BJ (cell line): ENCODE measurements around the gene DMRTB1. TPM values are rescaled to one million over a fixed set of nuclear protein-coding genes. Genes with fewer than 3 reads are reported as not detected.

ENCODE experiments used
- CTCF ChIA-PET: fragments of 350-600 bp; formaldehyde crosslinking; extraction: SDS; loops from one replicate; lab custom pipeline; 2021; ENCODE audit warnings: antibody characterized with exemption, inconsistent platforms; lab: Yijun Ruan, JAX
- POLR2A ChIA-PET: fragments of 300-600 bp; sonication (Branson Sonifier 250); formaldehyde crosslinking; extraction: SDS; loops from one replicate; lab custom pipeline; 2021; ENCODE audit warnings: antibody characterized with exemption; lab: Charles Lee
- DNase-seq: peaks from one replicate; pipeline ENCODE4 v3.0.0-alpha.2; 2011; ENCODE audit warnings: low read depth
- H3K27me3 ChIP-seq: 2 replicates; pipeline ENCODE4 v1.6.0; 2011; ENCODE audit warnings: low read length; ENCODE audit not compliant: control insufficient read depth, insufficient read depth
- H3K36me3 ChIP-seq: 2 replicates; pipeline ENCODE4 v1.5.1; 2011; ENCODE audit warnings: low read length; ENCODE audit not compliant: control insufficient read depth, insufficient read depth
- H3K4me3 ChIP-seq: 2 replicates; pipeline ENCODE4 v1.5.1; 2011; ENCODE audit warnings: low read depth, mild to moderate bottlenecking, control low read depth, low read length
- polyA plus RNA-seq: library from polyadenylated mRNA; depleted of rRNA; stranded (reverse); fragments of >200 nt; gene quantifications from 2 replicates; pipeline ENCODE4 v1.2.3, GENCODE V29; 2011
- TF ChIP-seq, protein P1 (sequence below): IDR thresholded peaks from 2 replicates; pipeline ENCODE4 v1.5.1; 2011; ENCODE audit warnings: low read depth, mild to moderate bottlenecking, control low read depth, inconsistent platforms, low read length, moderate library complexity; ENCODE audit not compliant: insufficient read depth

The DMRTB1 gene
- polyA plus RNA-seq, 1 experiment, result not detected

DNA sequence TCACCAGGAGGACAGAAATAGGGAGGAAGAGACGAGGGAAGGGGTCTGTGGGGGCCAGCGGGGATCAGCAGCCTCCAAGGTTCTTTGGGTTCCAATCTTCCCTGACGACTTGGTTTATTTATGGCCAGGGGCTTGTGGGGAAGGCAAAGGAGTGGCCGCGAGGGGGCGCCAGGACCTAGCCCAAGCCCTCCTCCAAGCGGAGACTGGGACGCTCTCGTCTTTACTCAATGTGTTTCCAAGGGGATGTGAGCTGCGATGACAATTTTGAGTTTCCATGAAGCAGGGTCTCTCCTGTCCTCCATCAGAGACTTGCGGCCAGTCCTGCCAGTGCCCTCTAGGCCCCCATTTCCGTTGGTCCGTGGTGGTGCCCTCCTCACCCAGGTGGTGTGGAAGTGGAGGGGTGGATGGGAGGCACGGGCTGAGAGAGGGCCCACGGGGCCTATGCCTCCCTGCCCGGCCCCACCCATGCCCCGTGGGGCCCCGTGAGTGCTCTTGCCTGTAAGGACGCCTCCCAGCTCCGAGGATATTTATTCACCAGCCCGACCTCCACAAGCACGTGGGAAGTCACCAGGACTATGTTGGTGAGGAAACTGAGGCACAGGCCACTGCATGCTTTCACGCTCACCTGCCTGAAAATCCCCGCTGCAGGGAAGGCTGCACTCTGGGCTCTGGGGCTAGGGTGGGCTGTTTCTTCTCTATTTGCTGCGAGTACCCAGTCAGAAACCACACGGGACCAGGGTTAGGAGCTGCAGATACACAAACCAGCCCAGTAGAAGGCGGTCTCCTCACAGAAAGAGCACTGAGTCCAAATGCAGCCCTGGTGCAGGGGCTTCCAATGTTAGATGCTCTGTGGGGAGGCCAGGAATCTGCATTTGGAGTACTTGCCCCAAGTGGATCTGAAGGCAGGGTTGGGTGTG lies 26.5 kb downstream of the DMRTB1 start:
- Histone ChIP-seq H3K36me3 (no peaks in the 10 kb centered on the region), H3K4me3 (no peak overlapping the region), H3K27me3 (peaks cover 23% of the 10 kb centered on the region)
- TF ChIP-seq, protein P1, sequence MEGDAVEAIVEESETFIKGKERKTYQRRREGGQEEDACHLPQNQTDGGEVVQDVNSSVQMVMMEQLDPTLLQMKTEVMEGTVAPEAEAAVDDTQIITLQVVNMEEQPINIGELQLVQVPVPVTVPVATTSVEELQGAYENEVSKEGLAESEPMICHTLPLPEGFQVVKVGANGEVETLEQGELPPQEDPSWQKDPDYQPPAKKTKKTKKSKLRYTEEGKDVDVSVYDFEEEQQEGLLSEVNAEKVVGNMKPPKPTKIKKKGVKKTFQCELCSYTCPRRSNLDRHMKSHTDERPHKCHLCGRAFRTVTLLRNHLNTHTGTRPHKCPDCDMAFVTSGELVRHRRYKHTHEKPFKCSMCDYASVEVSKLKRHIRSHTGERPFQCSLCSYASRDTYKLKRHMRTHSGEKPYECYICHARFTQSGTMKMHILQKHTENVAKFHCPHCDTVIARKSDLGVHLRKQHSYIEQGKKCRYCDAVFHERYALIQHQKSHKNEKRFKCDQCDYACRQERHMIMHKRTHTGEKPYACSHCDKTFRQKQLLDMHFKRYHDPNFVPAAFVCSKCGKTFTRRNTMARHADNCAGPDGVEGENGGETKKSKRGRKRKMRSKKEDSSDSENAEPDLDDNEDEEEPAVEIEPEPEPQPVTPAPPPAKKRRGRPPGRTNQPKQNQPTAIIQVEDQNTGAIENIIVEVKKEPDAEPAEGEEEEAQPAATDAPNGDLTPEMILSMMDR, result peak; percentile 95
- DNase-seq, result no peak
- ChIA-PET CTCF (interaction anchor here (0.7 to 8.0 kb wide), 31 partner anchors 8 to 411 kb away, joined by 3 to 117 read pairs (median 4); no protein-coding TSS in a partner anchor), POLR2A (no interaction called here)

DNA sequence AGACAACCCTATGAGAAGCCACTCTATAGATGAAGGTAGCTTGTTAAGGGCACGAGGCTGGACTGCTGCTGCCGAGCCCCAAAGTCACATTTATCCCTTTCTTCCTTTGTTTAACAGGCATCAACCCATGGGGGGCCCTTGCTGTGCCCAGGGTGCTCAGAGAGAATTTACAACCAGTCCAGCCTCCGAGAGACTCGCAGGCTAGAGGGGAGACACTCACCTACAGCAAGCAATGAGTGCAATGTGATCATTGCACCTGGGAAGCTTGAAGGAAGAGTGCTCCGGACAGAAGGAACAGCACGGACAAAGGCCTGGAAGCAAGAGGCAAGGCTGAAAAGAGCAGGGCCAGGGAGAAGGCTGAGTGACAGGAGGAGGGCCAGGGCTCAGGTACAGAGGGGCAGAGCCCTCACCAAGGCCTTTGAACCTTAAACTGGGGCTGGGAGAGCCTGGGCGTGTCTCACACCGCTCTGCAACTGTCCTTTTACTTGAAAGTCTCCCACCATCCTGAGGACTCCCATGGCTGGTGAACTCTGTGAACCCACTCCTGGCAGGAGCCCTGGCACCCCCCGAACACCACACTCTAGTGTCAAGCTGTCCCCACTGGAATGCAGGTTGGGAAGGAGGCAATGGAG lies 27.3 kb downstream of the DMRTB1 start:
- no peaks in the 10 kb centered on the region for H3K36me3 ChIP-seq
- peaks cover 21% of the 10 kb centered on the region for H3K27me3 ChIP-seq
- no peak for DNase-seq
- POLR2A ChIA-PET, result no interaction called here
- no peak overlapping the region for H3K4me3 ChIP-seq
- CTCF ChIA-PET, result interaction anchor here (0.7 to 8.0 kb wide), 23 partner anchors 9 to 351 kb away, joined by 3 to 117 read pairs (median 4); no protein-coding TSS in a partner anchor
- TF ChIP-seq, protein P1, result no peak

DNA sequence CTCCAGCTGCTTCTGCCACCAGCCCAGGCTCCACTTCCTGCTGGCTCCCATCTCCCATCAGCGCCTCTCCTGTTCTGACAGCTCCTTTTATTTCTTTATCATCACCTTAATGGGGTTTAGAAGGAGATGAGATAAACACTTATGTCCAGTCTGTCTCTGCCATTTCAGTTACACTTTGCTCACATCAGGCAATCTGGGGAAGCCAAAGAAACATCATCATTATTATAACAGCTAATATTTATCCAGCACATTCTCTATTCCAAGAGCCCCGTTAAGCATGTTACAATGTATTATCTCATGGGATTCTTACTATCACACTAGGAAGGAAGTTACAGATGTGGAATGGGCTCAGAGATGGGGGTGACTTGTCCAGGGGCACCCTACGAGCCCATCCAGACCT lies 31.2 kb downstream of the DMRTB1 start:
- Histone ChIP-seq H3K4me3 (no peak overlapping the region), H3K36me3 (no peaks in the 10 kb centered on the region), H3K27me3 (peaks cover 15% of the 10 kb centered on the region)
- no peak for DNase-seq
- ChIA-PET POLR2A (no interaction called here), CTCF (interaction anchor here (1.2 to 1.3 kb wide), 2 partner anchors 13 to 263 kb away, joined by 3 read pairs; no protein-coding TSS in a partner anchor)
- TF ChIP-seq, protein P1, result no peak

DNA sequence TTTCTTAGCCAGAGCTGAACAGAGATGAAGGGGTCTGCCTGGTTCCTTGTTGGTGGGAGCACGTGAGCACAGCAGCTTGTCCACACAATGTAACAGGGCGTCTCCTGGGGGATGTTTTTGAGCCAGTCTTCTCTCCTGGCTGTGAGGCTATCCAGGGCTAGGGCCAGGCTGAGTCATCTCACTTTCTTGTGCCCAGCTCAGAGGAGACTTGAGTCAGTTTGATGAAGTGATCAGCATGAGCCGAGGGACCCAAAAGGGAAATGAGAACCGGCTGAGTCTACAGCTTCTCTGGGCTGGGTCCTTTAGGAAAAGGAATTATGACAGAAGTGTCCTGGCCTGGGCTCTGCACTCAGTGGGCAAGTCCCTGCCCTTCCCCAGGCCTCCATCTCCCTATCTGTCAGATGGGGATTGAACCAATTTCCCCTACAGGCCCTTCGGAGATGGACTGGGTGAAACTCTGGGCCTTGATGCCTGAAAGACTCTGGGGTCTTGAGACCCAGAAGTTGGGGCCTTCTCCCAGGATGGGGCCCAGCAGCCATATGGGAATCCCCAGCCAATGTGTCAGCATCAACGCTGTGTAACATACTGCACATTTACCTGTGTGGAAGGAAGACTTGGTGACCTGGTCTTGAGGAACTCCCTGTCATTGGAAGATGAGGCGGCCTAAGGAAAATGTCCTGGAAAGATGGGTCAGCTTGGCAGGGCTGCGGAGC lies 36.6 kb downstream of the DMRTB1 start:
- peaks cover 2% of the 10 kb centered on the region for H3K27me3 ChIP-seq
- TF ChIP-seq, protein P1, result no peak
- H3K4me3 ChIP-seq, result no peak overlapping the region
- DNase-seq, result no peak
- CTCF ChIA-PET, result interaction anchor here (0.8 to 1.2 kb wide), 4 partner anchors 10 to 46 kb away, joined by 3 to 4 read pairs (median 4); no protein-coding TSS in a partner anchor
- POLR2A ChIA-PET, result no interaction called here
- H3K36me3 ChIP-seq, result no peaks in the 10 kb centered on the region
